Lower leg skin (tissue), 3 donors: ENCODE results near the gene CAPN9.

Experiments used
- CTCF ChIP-seq, 3 donors: fragments of 450-650 bp; IDR thresholded peaks; one replicate each; pipeline ENCODE4 v1.5.1; 2016; ENCODE audit warnings: antibody characterized with exemption in 3 of 3, mild to moderate bottlenecking in 3 of 3, moderate library complexity in 2 of 3
- POLR2A ChIP-seq, 2 donors: fragments of 450-650 bp; IDR thresholded peaks; one replicate each; pipeline ENCODE4 v1.6.1; 2016 to 2017; ENCODE audit warnings: antibody characterized with exemption in 2 of 2, mild to moderate bottlenecking in 1 of 2, moderate library complexity in 1 of 2

DNA sequence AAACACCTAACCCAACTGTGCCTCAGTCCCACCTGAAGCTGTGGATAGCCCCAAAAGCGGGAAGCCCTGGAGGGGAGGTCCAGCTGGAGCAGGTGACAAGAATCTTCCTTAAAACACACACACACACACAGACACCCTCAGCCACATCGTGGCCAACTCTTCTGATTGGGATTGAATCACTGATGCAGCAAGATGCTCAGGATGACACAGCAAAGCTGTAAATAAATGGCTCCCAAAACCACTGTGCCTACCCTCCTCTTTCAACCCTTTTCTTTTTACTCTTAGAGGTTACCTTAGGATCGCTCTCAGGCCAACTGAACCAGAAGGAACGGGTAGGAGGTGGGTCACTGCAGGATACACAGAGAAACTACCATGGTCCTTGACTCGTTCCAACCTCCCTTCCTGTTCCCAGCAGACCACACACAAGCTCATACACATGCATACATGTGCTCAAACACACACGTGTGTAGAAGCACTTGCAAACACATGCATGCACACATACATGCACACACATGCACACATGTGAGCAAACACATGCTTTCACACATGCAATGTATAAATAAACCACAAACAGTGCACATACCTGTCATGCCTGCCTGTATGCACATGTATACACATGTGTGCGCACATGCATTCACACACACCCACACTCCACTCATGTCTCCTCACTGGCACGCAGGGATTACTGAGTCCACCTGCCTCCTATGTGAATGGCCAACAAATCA is 14.4 kb downstream of the CAPN9 start:
- TF ChIP-seq CTCF (IDR thresholded peaks at IDR 0.05) = no peak
- no peak for TF ChIP-seq POLR2A (IDR thresholded peaks at IDR 0.05)
